ENCODE measurements around the gene ACBD4.

GRCh38 chr17:45160447-45161287 lies 25.2 kb downstream of the ACBD4 start:
- TF ChIP-seq POLR2AphosphoS5 (IDR thresholded peaks at IDR 0.05; ENCODE audit: low read depth, low read length) (peak; percentile 46), TCF7L2 (IDR thresholded peaks at IDR 0.05; ENCODE audit: low read depth, low read length) (no peak), SIN3A (IDR thresholded peaks at IDR 0.05; ENCODE audit: borderline replicate concordance, insufficient read depth, low read depth, low read length) (0 out of 2 replicates have a peak, but pooled peaks have one; percentile 14)
- TF ChIP-seq, protein P1, sequence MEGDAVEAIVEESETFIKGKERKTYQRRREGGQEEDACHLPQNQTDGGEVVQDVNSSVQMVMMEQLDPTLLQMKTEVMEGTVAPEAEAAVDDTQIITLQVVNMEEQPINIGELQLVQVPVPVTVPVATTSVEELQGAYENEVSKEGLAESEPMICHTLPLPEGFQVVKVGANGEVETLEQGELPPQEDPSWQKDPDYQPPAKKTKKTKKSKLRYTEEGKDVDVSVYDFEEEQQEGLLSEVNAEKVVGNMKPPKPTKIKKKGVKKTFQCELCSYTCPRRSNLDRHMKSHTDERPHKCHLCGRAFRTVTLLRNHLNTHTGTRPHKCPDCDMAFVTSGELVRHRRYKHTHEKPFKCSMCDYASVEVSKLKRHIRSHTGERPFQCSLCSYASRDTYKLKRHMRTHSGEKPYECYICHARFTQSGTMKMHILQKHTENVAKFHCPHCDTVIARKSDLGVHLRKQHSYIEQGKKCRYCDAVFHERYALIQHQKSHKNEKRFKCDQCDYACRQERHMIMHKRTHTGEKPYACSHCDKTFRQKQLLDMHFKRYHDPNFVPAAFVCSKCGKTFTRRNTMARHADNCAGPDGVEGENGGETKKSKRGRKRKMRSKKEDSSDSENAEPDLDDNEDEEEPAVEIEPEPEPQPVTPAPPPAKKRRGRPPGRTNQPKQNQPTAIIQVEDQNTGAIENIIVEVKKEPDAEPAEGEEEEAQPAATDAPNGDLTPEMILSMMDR (IDR thresholded peaks at IDR 0.05) = no peak
- TF ChIP-seq, protein P2, sequence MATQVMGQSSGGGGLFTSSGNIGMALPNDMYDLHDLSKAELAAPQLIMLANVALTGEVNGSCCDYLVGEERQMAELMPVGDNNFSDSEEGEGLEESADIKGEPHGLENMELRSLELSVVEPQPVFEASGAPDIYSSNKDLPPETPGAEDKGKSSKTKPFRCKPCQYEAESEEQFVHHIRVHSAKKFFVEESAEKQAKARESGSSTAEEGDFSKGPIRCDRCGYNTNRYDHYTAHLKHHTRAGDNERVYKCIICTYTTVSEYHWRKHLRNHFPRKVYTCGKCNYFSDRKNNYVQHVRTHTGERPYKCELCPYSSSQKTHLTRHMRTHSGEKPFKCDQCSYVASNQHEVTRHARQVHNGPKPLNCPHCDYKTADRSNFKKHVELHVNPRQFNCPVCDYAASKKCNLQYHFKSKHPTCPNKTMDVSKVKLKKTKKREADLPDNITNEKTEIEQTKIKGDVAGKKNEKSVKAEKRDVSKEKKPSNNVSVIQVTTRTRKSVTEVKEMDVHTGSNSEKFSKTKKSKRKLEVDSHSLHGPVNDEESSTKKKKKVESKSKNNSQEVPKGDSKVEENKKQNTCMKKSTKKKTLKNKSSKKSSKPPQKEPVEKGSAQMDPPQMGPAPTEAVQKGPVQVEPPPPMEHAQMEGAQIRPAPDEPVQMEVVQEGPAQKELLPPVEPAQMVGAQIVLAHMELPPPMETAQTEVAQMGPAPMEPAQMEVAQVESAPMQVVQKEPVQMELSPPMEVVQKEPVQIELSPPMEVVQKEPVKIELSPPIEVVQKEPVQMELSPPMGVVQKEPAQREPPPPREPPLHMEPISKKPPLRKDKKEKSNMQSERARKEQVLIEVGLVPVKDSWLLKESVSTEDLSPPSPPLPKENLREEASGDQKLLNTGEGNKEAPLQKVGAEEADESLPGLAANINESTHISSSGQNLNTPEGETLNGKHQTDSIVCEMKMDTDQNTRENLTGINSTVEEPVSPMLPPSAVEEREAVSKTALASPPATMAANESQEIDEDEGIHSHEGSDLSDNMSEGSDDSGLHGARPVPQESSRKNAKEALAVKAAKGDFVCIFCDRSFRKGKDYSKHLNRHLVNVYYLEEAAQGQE (IDR thresholded peaks at IDR 0.05; ENCODE audit: insufficient read depth in 1 of 2, low read depth in 2 of 2, low read length in 1 of 2) = no peak

All from Panc1 (cell line).